ENCODE results near the gene VWA7. TPM values are rescaled to one million over a fixed set of nuclear protein-coding genes. Genes with fewer than 3 reads are reported as not detected.
A peak's percentile ranks its signal among the peaks of the same experiment; 100 is the strongest.
"Not testable (repeated sequence)": the region's sequence is repeated elsewhere in the genome, so short reads cannot be mapped to it uniquely, and the experiment has no call there.

VWA7 gene
- total and polyA plus RNA-seq, 4 experiments from 2014 or later, result 1.00 to 2.5 (median 1.4) TPM

DNA sequence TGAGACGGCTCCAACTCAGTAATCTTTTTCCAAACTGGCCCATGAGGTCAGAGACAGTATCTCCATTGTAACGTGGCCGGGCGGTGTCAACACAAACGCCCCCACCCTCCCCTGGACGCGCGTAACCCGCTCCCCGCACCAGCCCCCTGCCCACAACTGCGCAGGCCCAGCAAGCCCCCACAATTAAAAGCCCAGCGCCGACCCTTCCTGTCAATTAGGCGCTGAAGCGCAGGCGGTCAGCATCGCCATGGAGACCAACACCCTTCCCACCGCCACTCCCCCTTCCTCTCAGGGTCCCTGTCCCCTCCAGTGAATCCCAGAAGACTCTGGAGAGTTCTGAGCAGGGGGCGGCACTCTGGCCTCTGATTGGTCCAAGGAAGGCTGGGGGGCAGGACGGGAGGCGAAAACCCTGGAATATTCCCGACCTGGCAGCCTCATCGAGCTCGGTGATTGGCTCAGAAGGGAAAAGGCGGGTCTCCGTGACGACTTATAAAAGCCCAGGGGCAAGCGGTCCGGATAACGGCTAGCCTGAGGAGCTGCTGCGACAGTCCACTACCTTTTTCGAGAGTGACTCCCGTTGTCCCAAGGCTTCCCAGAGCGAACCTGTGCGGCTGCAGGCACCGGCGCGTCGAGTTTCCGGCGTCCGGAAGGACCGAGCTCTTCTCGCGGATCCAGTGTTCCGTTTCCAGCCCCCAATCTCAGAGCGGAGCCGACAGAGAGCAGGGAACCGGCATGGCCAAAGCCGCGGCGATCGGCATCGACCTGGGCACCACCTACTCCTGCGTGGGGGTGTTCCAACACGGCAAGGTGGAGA lies 38.1 kb upstream of the VWA7 start, which contains the start of the genes HSPA1A and HSPA1L:
HSPA1A (plus strand) TSS at position 519 of the 814 bp plus-strand sequence; CDS start at position 733, 214 bp downstream.
HSPA1L (minus strand) TSS at position 259 of the 814 bp plus-strand sequence. CDS start 3,311 bp downstream, outside the sequence.
- H3K27ac Mint-ChIP-seq, result peak within 1 kb of the TSS; percentile 88 to 95 (median 92)
- intact Hi-C loops (cut with micrococcal nuclease), result loop anchor here (2.0 to 5.0 kb wide), 4 partner anchors 16 to 273 kb away; partner anchors contain the start of genes DDX39B and VARS1
- H3K36me3 Mint-ChIP-seq, result peaks cover 12 to 28% of the 10 kb centered on the region in 2 donors
- ChIA-PET POLR2A (ENCODE audit: partially characterized antibody) (interaction anchor here (0.6 to 5.7 kb wide), 20 partner anchors 8 to 274 kb away, joined by 3 to 73 read pairs (median 7); partner anchors contain the start of genes ABHD16A, BAG6, C6orf47 and CLIC1), CTCF (ENCODE audit: partially characterized antibody) (interaction anchor here (0.8 to 1.6 kb wide), 11 partner anchors 8 to 85 kb away, joined by 3 to 12 read pairs (median 4); partner anchors contain the start of genes HSPA1B, LSM2 and MSH5)
- DNase-seq, result peak; percentile 38 to 69 (median 42)
- H3K4me3 ChIP-seq (ENCODE audit: low read length in 2 of 2), result peak within 1 kb of the TSS; percentile 81 to 97
- no peaks in the 10 kb centered on the region for H3K27me3 ChIP-seq (ENCODE audit: insufficient read depth, low read length)
- peaks cover 0 to 2% (median 0%) of the 10 kb centered on the region in 8 donors for H3K9me3 Mint-ChIP-seq
- peak within 1 kb of the TSS; percentile 82 for H3K27ac ChIP-seq (ENCODE audit: low read depth, low read length)
- peaks cover 12% of the 10 kb centered on the region for H3K36me3 ChIP-seq (ENCODE audit: insufficient read depth, low read length)
- H3K4me3 Mint-ChIP-seq, result peak within 1 kb of the TSS; percentile 91 to 96 (median 94)
- no peaks in the 10 kb centered on the region for H3K9me3 ChIP-seq (ENCODE audit: control insufficient read depth in 1 of 2, low read length in 2 of 2)
- H3K4me1 Mint-ChIP-seq, result peaks cover 31 to 66% (median 46%) of the 10 kb centered on the region in 4 donors
- peaks cover 50% of the 10 kb centered on the region for H3K4me1 ChIP-seq (ENCODE audit: insufficient read depth, low read length)
- H3K27me3 Mint-ChIP-seq, result no peaks in the 10 kb centered on the region

DNA sequence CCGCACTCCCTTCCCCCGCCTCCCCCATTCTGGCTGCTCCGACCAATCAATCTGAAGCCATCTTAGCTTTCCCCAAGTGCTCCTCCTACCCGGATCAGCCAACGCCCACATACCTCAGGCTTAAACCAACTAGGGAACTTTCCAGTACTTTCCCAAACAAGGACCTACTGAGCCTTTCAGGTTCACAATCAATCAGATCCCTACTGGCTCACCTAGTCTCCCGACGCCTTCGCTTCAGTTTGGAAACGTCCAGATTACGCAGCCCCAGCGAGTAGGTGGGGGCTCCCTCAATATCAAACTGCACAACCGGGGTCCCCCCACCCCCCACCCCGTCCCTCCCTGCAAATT lies 37.5 kb upstream of the VWA7 start:
- Histone ChIP-seq H3K27ac (ENCODE audit: low read depth, low read length) (peak overlapping the region; percentile 82), H3K4me3 (ENCODE audit: low read length in 2 of 2) (peak overlapping the region; percentile 81 to 97), H3K4me1 (ENCODE audit: insufficient read depth, low read length) (peaks cover 44% of the 10 kb centered on the region), H3K9me3 (ENCODE audit: control insufficient read depth in 1 of 2, low read length in 2 of 2) (no peaks in the 10 kb centered on the region), H3K36me3 (ENCODE audit: insufficient read depth, low read length) (peaks cover 16% of the 10 kb centered on the region), H3K27me3 (ENCODE audit: insufficient read depth, low read length) (no peaks in the 10 kb centered on the region)
- Mint-ChIP-seq H3K4me3 (peak overlapping the region; percentile 91 to 96 (median 94)), H3K27ac (peak overlapping the region; percentile 88 to 95 (median 92)), H3K4me1 (peaks cover 29 to 66% (median 44%) of the 10 kb centered on the region in 4 donors), H3K36me3 (peaks cover 18 to 34% of the 10 kb centered on the region in 2 donors), H3K27me3 (no peaks in the 10 kb centered on the region), H3K9me3 (peaks cover 0 to 2% (median 0%) of the 10 kb centered on the region in 8 donors)
- CTCF ChIA-PET (ENCODE audit: partially characterized antibody), result interaction anchor here (0.8 to 2.2 kb wide), 10 partner anchors 8 to 85 kb away, joined by 3 to 12 read pairs (median 4); partner anchors contain the start of genes LSM2, MSH5 and VARS1
- peak; percentile 54 to 84 (median 56) for DNase-seq
- POLR2A ChIA-PET (ENCODE audit: partially characterized antibody), result interaction anchor here (0.6 to 5.7 kb wide), 23 partner anchors 9 to 273 kb away, joined by 3 to 73 read pairs (median 5); partner anchors contain the start of genes ABHD16A, BAG6, C6orf47 and CLIC1
- intact Hi-C loops (cut with micrococcal nuclease), result loop anchor here (2.0 to 5.0 kb wide), 4 partner anchors 16 to 272 kb away; partner anchors contain the start of genes DDX39B and VARS1

DNA sequence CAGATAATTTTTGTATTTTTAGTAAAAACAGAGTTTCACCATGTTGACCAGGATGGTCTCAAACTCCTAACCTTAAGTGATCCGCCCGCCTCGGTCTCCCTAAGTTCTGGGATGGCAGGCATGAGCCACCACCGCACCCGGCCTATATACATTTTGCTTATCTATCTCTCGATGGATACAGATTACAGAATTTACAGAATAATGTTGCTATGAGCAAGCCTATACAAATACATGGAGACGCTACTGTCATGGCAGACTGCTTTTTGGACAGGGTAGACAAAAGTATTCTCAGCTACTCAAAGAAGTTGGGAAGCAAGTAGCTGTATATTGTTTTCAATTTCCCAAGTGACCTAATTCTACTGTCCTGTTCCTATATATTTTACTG lies 36.3 kb upstream of the VWA7 start:
- Mint-ChIP-seq H3K36me3 (peaks cover 22 to 40% of the 10 kb centered on the region in 2 donors), H3K27me3 (no peaks in the 10 kb centered on the region), H3K27ac (peak overlapping the region; percentile 67 to 94 (median 91)), H3K4me3 (peak overlapping the region; percentile 42 to 96 (median 90)), H3K4me1 (peaks cover 28 to 61% (median 38%) of the 10 kb centered on the region in 4 donors), H3K9me3 (peaks cover 0 to 2% (median 0%) of the 10 kb centered on the region in 8 donors)
- intact Hi-C loops (cut with micrococcal nuclease), result no loop called here
- peaks cover 16% of the 10 kb centered on the region for H3K36me3 ChIP-seq (ENCODE audit: insufficient read depth, low read length)
- no peaks in the 10 kb centered on the region for H3K27me3 ChIP-seq (ENCODE audit: insufficient read depth, low read length)
- CTCF ChIA-PET (ENCODE audit: partially characterized antibody), result interaction anchor here (0.8 to 2.2 kb wide), 8 partner anchors 10 to 88 kb away, joined by 3 to 8 read pairs (median 6); partner anchors contain the start of genes DDAH2, HSPA1B and VARS1
- no peak overlapping the region for H3K4me3 ChIP-seq (ENCODE audit: low read length in 2 of 2)
- peaks cover 32% of the 10 kb centered on the region for H3K4me1 ChIP-seq (ENCODE audit: insufficient read depth, low read length)
- POLR2A ChIA-PET (ENCODE audit: partially characterized antibody), result interaction anchor here (1.1 to 5.7 kb wide), 8 partner anchors 8 to 149 kb away, joined by 4 to 73 read pairs (median 30); partner anchors contain the start of genes ABHD16A, CLIC1, GPANK1 and HSPA1B
- peak overlapping the region; percentile 42 for H3K27ac ChIP-seq (ENCODE audit: low read depth, low read length)
- H3K9me3 ChIP-seq (ENCODE audit: control insufficient read depth in 1 of 2, low read length in 2 of 2), result no peaks in the 10 kb centered on the region
- DNase-seq, result no peak

DNA sequence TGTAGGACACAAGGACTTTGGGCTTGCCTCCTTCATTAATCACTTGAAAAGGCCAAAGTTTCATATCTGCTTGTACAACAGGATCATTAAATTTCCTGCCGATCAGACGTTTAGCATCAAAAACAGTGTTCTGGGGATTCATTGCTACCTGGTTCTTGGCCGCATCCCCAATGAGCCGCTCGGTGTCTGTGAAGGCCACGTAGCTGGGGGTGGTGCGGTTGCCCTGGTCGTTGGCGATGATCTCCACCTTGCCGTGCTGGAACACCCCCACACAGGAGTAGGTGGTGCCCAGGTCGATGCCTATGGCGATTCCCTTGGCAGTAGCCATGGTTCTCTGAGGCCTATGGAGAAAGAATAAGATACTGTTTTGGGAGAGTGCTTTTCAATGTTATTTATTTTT lies 34.5 kb upstream of the VWA7 start:
- Histone ChIP-seq H3K27me3 (ENCODE audit: insufficient read depth, low read length) (no peaks in the 10 kb centered on the region), H3K36me3 (ENCODE audit: insufficient read depth, low read length) (peaks cover 16% of the 10 kb centered on the region), H3K9me3 (ENCODE audit: control insufficient read depth in 1 of 2, low read length in 2 of 2) (no peaks in the 10 kb centered on the region), H3K4me3 (ENCODE audit: low read length in 2 of 2) (no peak overlapping the region), H3K4me1 (ENCODE audit: insufficient read depth, low read length) (peaks cover 33% of the 10 kb centered on the region), H3K27ac (ENCODE audit: low read depth, low read length) (no peak overlapping the region)
- Mint-ChIP-seq H3K27ac (peak overlapping the region in 5 of 7 donors; percentile 17 to 94 (median 72)), H3K36me3 (peaks cover 22 to 38% of the 10 kb centered on the region in 2 donors), H3K27me3 (no peaks in the 10 kb centered on the region), H3K4me1 (peaks cover 21 to 54% (median 33%) of the 10 kb centered on the region in 4 donors), H3K9me3 (peaks cover 0 to 2% (median 0%) of the 10 kb centered on the region in 8 donors), H3K4me3 (peak overlapping the region in 5 of 8 donors; percentile 57 to 96 (median 80))
- no peak for DNase-seq
- intact Hi-C loops (cut with micrococcal nuclease), result no loop called here
- ChIA-PET CTCF (ENCODE audit: partially characterized antibody) (interaction anchor here (0.9 to 1.4 kb wide), 3 partner anchors 13 to 100 kb away, joined by 3 to 4 read pairs (median 3); no protein-coding TSS in a partner anchor), POLR2A (ENCODE audit: partially characterized antibody) (interaction anchor here (0.6 to 5.7 kb wide), 5 partner anchors 12 to 312 kb away, joined by 3 to 73 read pairs (median 6); partner anchors contain the start of genes HSPA1B and VARS1)

DNA sequence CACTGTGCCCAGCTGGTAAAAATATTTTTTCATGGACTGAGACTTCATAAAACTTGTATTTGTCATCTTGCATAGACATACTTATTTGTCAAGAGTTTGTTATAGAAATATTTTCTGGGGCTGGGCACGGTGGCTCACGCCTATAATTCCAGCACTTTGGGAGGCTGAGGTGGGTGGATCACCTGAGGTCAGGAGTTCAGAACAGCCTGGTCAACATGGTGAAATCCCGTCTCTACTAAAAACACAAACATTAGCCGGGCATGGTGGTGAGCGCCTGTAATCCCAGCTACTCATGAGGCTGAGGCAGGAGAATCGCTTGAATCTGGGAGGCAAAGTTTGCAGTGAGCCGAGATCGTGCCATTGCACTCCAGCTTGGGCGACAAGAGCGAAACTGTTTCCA lies 31.5 kb upstream of the VWA7 start:
- Mint-ChIP-seq H3K4me1 (peaks cover 23 to 48% (median 37%) of the 10 kb centered on the region in 4 donors), H3K27ac (peak overlapping the region in 1 of 7 donors; percentile 43), H3K36me3 (peaks cover 22 to 45% of the 10 kb centered on the region in 2 donors)
- DNase-seq; H3K27ac ChIP-seq (ENCODE audit: low read depth, low read length); H3K27me3 Mint-ChIP-seq; intact Hi-C loops (cut with micrococcal nuclease); H3K9me3 Mint-ChIP-seq; H3K9me3 ChIP-seq (ENCODE audit: control insufficient read depth in 1 of 2, low read length in 2 of 2); H3K4me3 ChIP-seq (ENCODE audit: low read length in 2 of 2); H3K27me3 ChIP-seq (ENCODE audit: insufficient read depth, low read length); H3K4me3 Mint-ChIP-seq: not testable (repeated sequence)
- peaks cover 42% of the 10 kb centered on the region for H3K4me1 ChIP-seq (ENCODE audit: insufficient read depth, low read length)
- peaks cover 16% of the 10 kb centered on the region for H3K36me3 ChIP-seq (ENCODE audit: insufficient read depth, low read length)
- ChIA-PET POLR2A (ENCODE audit: partially characterized antibody) (interaction anchor here (4.0 to 6.2 kb wide), 3 partner anchors 9 to 71 kb away, joined by 32 to 93 read pairs (median 63); partner anchors contain the start of genes CLIC1, MSH5 and VARS1), CTCF (ENCODE audit: partially characterized antibody) (interaction anchor here (1.2 to 3.7 kb wide), 3 partner anchors 9 to 13 kb away, joined by 3 to 12 read pairs (median 4); partner anchors contain the start of gene VARS1)

- intact Hi-C loops (cut with micrococcal nuclease), result loop anchor here (1.0 kb wide), 1 partner anchor 11 kb away; the partner anchor contains the start of gene VARS1
- CTCF ChIA-PET (ENCODE audit: partially characterized antibody), result interaction anchor here (0.6 to 3.7 kb wide), 14 partner anchors 8 to 142 kb away, joined by 3 to 20 read pairs (median 7); partner anchors contain the start of genes CLIC1, GPANK1, HSPA1A and HSPA1L
Measured at GRCh38 chr6:31806470-31807272, 29.5 kb upstream of the VWA7 start, which contains the start of gene LSM2. Gene LSM2, minus strand, starts transcription at chr6:31806966. Its CDS starts 209 bp downstream, at chr6:31806757.

More at GRCh38 chr6:31806470-31807272, 29.5 kb upstream of the VWA7 start, which contains the start of gene LSM2:
- peaks cover 11 to 37% (median 27%) of the 10 kb centered on the region in 4 donors for H3K4me1 Mint-ChIP-seq
- POLR2A ChIA-PET (ENCODE audit: partially characterized antibody), result interaction anchor here (0.7 to 6.2 kb wide), 30 partner anchors 8 to 609 kb away, joined by 3 to 93 read pairs (median 6); partner anchors contain the start of genes ABHD16A, BAG6, CLIC1 and CSNK2B
- peak; percentile 97 to 98 (median 97) for DNase-seq
- Histone ChIP-seq H3K4me3 (ENCODE audit: low read length in 2 of 2) (peak within 1 kb of the TSS; percentile 84 to 89), H3K27ac (ENCODE audit: low read depth, low read length) (peak within 1 kb of the TSS; percentile 80), H3K36me3 (ENCODE audit: insufficient read depth, low read length) (peaks cover 16% of the 10 kb centered on the region), H3K9me3 (ENCODE audit: control insufficient read depth in 1 of 2, low read length in 2 of 2) (no peaks in the 10 kb centered on the region), H3K4me1 (ENCODE audit: insufficient read depth, low read length) (peaks cover 23% of the 10 kb centered on the region), H3K27me3 (ENCODE audit: insufficient read depth, low read length) (no peaks in the 10 kb centered on the region)
- no peaks in the 10 kb centered on the region for H3K9me3 Mint-ChIP-seq
- H3K4me3 Mint-ChIP-seq, result peak within 1 kb of the TSS; percentile 86 to 97 (median 90)
- H3K27ac Mint-ChIP-seq, result peak within 1 kb of the TSS; percentile 89 to 97 (median 93)
- no peaks in the 10 kb centered on the region for H3K27me3 Mint-ChIP-seq
- peaks cover 23 to 41% of the 10 kb centered on the region in 2 donors for H3K36me3 Mint-ChIP-seq

Measured in CD4-positive, alpha-beta memory T cell (primary cell).